Measurements from ENCODE around the gene CD2. TPM values are rescaled to one million over a fixed set of nuclear protein-coding genes. Genes with fewer than 3 reads are reported as not detected.

Gene CD2
- total RNA-seq, 4 donors from 2014 or later: 0.60 to 5.1 (median 1.5) TPM; not detected in 1

- no peaks in the 10 kb centered on the region for H3K27me3 ChIP-seq
- H3K27ac ChIP-seq: no peak overlapping the region
- TF ChIP-seq, protein P1, sequence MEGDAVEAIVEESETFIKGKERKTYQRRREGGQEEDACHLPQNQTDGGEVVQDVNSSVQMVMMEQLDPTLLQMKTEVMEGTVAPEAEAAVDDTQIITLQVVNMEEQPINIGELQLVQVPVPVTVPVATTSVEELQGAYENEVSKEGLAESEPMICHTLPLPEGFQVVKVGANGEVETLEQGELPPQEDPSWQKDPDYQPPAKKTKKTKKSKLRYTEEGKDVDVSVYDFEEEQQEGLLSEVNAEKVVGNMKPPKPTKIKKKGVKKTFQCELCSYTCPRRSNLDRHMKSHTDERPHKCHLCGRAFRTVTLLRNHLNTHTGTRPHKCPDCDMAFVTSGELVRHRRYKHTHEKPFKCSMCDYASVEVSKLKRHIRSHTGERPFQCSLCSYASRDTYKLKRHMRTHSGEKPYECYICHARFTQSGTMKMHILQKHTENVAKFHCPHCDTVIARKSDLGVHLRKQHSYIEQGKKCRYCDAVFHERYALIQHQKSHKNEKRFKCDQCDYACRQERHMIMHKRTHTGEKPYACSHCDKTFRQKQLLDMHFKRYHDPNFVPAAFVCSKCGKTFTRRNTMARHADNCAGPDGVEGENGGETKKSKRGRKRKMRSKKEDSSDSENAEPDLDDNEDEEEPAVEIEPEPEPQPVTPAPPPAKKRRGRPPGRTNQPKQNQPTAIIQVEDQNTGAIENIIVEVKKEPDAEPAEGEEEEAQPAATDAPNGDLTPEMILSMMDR (IDR thresholded peaks at IDR 0.05): no peak
- TF ChIP-seq POLR2A (IDR thresholded peaks at IDR 0.05): no peak
- TF ChIP-seq EP300 (IDR thresholded peaks at IDR 0.05): no peak
- H3K9me3 ChIP-seq: no peaks in the 10 kb centered on the region
- 76 to 80% methylated on average over 5 of the region's 5 CpGs for whole genome bisulfite sequencing, 2 donors
- H3K36me3 ChIP-seq: no peaks in the 10 kb centered on the region
- H3K4me3 ChIP-seq: no peak overlapping the region
- no peaks in the 10 kb centered on the region for H3K4me1 ChIP-seq
- DNase-seq (ENCODE audit: low spot score in 2 of 2): no peak
Observed at GRCh38 chr1:116726872-116727820, 27.1 kb upstream of the CD2 start.

DNA sequence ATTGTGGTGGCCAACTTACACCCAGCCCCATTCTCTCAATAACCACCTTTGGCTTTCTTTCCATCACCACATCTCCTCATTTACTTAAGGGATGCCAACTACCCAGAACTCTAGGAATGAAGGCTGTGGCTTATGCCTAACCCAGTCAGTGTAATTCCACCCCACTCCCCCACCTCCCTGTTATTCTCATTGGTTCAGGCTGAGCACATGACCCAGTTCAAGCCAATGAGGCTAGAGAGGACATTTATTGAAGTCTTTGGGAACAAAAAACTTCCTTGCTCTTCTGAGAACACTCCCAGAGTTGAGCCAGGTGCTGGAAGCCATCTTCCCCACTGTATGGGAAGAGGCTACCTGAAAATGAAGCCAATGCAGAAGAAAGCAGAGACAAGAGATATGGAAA, 22.8 kb upstream of the CD2 start:
- no peak for DNase-seq (ENCODE audit: low spot score in 2 of 2)
- H3K27me3 ChIP-seq: no peaks in the 10 kb centered on the region
- TF ChIP-seq, protein P1 (IDR thresholded peaks at IDR 0.05): no peak
- TF ChIP-seq POLR2A (IDR thresholded peaks at IDR 0.05): no peak
- TF ChIP-seq EP300 (IDR thresholded peaks at IDR 0.05): no peak

GRCh38 chr1:116732726-116733125, 21.5 kb upstream of the CD2 start:
- Histone ChIP-seq H3K4me1 (no peaks in the 10 kb centered on the region), H3K4me3 (no peak overlapping the region), H3K36me3 (no peaks in the 10 kb centered on the region), H3K9me3 (no peaks in the 10 kb centered on the region), H3K27me3 (no peaks in the 10 kb centered on the region), H3K27ac (no peak overlapping the region)
- 71 to 74% methylated on average over 6 of the region's 6 CpGs for WGBS, 2 donors
- TF ChIP-seq EP300 (IDR thresholded peaks at IDR 0.05): no peak
- TF ChIP-seq POLR2A (IDR thresholded peaks at IDR 0.05): no peak
- TF ChIP-seq, protein P1 (IDR thresholded peaks at IDR 0.05): no peak
- no peak for DNase-seq (ENCODE audit: low spot score in 2 of 2)

More for the DNA sequence above, 22.8 kb upstream of the CD2 start:
- no peak overlapping the region for H3K27ac ChIP-seq
- no peaks in the 10 kb centered on the region for H3K36me3 ChIP-seq
- no peak overlapping the region for H3K4me3 ChIP-seq
- H3K9me3 ChIP-seq: no peaks in the 10 kb centered on the region
- H3K4me1 ChIP-seq: no peaks in the 10 kb centered on the region

- no peaks in the 10 kb centered on the region for H3K36me3 ChIP-seq
- H3K27ac ChIP-seq: no peak overlapping the region
- H3K9me3 ChIP-seq: no peaks in the 10 kb centered on the region
- 60 to 64% methylated on average over 5 of the region's 5 CpGs for WGBS, 2 donors
- H3K4me3 ChIP-seq: no peak overlapping the region
- DNase-seq (ENCODE audit: low spot score in 2 of 2): no peak
- no peaks in the 10 kb centered on the region for H3K4me1 ChIP-seq
- H3K27me3 ChIP-seq: no peaks in the 10 kb centered on the region
- TF ChIP-seq, protein P1 (IDR thresholded peaks at IDR 0.05): no peak
- TF ChIP-seq EP300 (IDR thresholded peaks at IDR 0.05) (no peak), POLR2A (IDR thresholded peaks at IDR 0.05) (no peak)
Observed at GRCh38 chr1:116733476-116734365, 20.5 kb upstream of the CD2 start.

Data from tibial nerve (tissue), 4 donors.